ENCODE measurements around the gene ASPN. TPM values are rescaled to one million over a fixed set of nuclear protein-coding genes. Genes with fewer than 3 reads are reported as not detected.

Gene ASPN
- total and polyA plus RNA-seq, 9 of the 15 experiments (the other 6 are each of a cell fraction or from before 2014, with no cell fraction given): 0.03 to 0.07 TPM; not detected in 7

DNA sequence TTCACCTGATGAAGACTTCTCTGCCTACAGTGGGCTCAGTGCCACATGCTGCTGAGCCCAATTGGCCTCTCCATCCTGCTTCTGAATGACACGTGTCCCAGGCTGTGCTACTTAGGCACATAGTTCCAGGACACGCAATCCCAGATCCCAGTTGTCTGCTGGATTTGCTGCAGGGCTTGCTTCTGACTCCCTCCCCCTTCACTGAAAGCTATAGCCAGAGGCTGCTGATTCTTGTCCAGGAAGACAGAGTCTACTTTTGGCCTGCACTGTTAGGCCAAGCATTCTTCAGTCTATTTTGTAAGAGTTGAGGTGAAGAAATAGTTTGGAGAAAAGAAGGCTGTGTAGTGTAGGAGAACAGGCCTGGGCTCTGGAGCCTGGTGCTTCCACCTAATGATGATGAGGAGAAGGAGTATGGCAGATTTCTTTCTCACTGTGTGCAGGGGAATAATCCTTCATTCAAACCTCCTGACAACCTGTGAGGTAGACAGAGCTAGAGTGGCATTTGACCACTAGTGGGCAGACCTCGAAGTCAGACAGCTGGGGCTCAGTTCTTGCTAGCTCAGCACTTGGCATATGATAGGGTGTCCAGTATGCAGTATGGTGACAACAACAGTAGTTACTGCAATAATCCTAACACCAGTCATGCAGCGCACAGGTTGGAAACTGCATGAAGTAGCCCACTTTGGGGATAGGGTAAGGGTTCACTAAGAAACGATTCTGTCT is 19.5 kb upstream of the ASPN start:
- 75% methylated on average over 5 of the region's 5 CpGs for WGBS (ENCODE audit: insufficient coverage, low coverage, missing lambda C conversion rate)
- peak; percentile 96 for ATAC-seq
- intact Hi-C loops (cut with micrococcal nuclease) (no loop called here), in situ Hi-C loops (cut with MboI) (no loop called here)
- POLR2A ChIA-PET: no interaction called here
- peaks cover 4 to 19% of the 10 kb centered on the region in 2 experiments; a peak in 4 of 5 replicates for H3K4me1 ChIP-seq (replicated peaks in 1 of 2; ENCODE audit: control insufficient read depth in 2 of 2, insufficient read depth in 2 of 2, low read length in 2 of 2)
- no peak overlapping the region for H3K4me3 ChIP-seq
- no peak overlapping the region for H3K27ac ChIP-seq (ENCODE audit: extremely low read depth, low read depth, low read length)
- H3K36me3 ChIP-seq (ENCODE audit: control insufficient read depth, insufficient read depth, low read length): no peaks in the 10 kb centered on the region
- no peak overlapping the region for H2AFZ ChIP-seq (ENCODE audit: low read depth, low read length)
- no peaks in the 10 kb centered on the region for H3K27me3 ChIP-seq (ENCODE audit: control insufficient read depth in 2 of 2, insufficient read depth in 2 of 2, low read length in 2 of 2)
- DNase-seq (ENCODE audit: extremely low read depth in 1 of 4, low spot score in 3 of 4): peak; percentile 31 to 51 (median 45)
- FAIRE-seq: peak; percentile 90
- no peaks in the 10 kb centered on the region for H3K9me3 ChIP-seq (replicated peaks; ENCODE audit: control insufficient read depth, insufficient read depth, low read depth, low read length)
- no peak overlapping the region for H3K9ac ChIP-seq (ENCODE audit: insufficient read depth in 1 of 2, low read depth in 2 of 2, low read length in 2 of 2)
- no peaks in the 10 kb centered on the region for H3K9me1 ChIP-seq (ENCODE audit: control insufficient read depth, insufficient read depth, low read length)
- CTCF ChIA-PET (ENCODE audit: low intra/inter-chr PET ratio): no interaction called here
- no peak overlapping the region for H3K4me2 ChIP-seq (ENCODE audit: insufficient read depth, low read length)
- BruUV-seq (replicated peaks): no TSS peak
- H3K79me2 ChIP-seq (ENCODE audit: control insufficient read depth, insufficient read depth, low read length): no peaks in the 10 kb centered on the region
- no peaks in the 10 kb centered on the region for H4K20me1 ChIP-seq (replicated peaks; ENCODE audit: control insufficient read depth, insufficient read depth, low read length)
- peak; percentile 87 for TF ChIP-seq MAFF (IDR thresholded peaks at IDR 0.05; ENCODE audit: low read length)
- no peak for TF ChIP-seq MCM5 (IDR thresholded peaks at IDR 0.05; ENCODE audit: low read depth)
- peak; percentile 90 for TF ChIP-seq C11orf30 (IDR thresholded peaks at IDR 0.05; ENCODE audit: low read depth)
- TF ChIP-seq NCOA6 (IDR thresholded peaks at IDR 0.05): no peak
- TF ChIP-seq ZNF316 (IDR thresholded peaks at IDR 0.05): peak; percentile 93
- no peak for TF ChIP-seq ZNF778 (CRISPR knock-in tag; IDR thresholded peaks at IDR 0.05)
- peak; percentile 93 for TF ChIP-seq MAFK (IDR thresholded peaks at IDR 0.05; ENCODE audit: low read length)
- TF ChIP-seq, protein P1, sequence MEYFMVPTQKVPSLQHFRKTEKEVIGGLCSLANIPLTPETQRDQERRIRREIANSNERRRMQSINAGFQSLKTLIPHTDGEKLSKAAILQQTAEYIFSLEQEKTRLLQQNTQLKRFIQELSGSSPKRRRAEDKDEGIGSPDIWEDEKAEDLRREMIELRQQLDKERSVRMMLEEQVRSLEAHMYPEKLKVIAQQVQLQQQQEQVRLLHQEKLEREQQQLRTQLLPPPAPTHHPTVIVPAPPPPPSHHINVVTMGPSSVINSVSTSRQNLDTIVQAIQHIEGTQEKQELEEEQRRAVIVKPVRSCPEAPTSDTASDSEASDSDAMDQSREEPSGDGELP (CRISPR knock-in tag; IDR thresholded peaks at IDR 0.05; ENCODE audit: borderline replicate concordance): peak; percentile 39; the same call in 1 of the 2 replicates
- TF ChIP-seq MAFG (tag; conservative IDR thresholded peaks at IDR 0.05): peak; percentile 88
- peak in 1 of 2 experiments; percentile 52; a peak in 2 of 4 replicates for TF ChIP-seq RAD21 (CRISPR knock-in tag; conservative IDR thresholded peaks at IDR 0.05 in 1 of 2, IDR thresholded peaks at IDR 0.05 in 1 of 2)
- TF ChIP-seq, protein P2, sequence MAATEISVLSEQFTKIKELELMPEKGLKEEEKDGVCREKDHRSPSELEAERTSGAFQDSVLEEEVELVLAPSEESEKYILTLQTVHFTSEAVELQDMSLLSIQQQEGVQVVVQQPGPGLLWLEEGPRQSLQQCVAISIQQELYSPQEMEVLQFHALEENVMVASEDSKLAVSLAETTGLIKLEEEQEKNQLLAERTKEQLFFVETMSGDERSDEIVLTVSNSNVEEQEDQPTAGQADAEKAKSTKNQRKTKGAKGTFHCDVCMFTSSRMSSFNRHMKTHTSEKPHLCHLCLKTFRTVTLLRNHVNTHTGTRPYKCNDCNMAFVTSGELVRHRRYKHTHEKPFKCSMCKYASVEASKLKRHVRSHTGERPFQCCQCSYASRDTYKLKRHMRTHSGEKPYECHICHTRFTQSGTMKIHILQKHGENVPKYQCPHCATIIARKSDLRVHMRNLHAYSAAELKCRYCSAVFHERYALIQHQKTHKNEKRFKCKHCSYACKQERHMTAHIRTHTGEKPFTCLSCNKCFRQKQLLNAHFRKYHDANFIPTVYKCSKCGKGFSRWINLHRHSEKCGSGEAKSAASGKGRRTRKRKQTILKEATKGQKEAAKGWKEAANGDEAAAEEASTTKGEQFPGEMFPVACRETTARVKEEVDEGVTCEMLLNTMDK (IDR thresholded peaks at IDR 0.05; ENCODE audit: borderline replicate concordance, insufficient read depth, low read depth, low read length, poor library complexity, severe bottlenecking): peak; percentile 40
- no peak for TF ChIP-seq SREBF2 (CRISPR knock-in tag; IDR thresholded peaks at IDR 0.05)
- TF ChIP-seq, protein P3, sequence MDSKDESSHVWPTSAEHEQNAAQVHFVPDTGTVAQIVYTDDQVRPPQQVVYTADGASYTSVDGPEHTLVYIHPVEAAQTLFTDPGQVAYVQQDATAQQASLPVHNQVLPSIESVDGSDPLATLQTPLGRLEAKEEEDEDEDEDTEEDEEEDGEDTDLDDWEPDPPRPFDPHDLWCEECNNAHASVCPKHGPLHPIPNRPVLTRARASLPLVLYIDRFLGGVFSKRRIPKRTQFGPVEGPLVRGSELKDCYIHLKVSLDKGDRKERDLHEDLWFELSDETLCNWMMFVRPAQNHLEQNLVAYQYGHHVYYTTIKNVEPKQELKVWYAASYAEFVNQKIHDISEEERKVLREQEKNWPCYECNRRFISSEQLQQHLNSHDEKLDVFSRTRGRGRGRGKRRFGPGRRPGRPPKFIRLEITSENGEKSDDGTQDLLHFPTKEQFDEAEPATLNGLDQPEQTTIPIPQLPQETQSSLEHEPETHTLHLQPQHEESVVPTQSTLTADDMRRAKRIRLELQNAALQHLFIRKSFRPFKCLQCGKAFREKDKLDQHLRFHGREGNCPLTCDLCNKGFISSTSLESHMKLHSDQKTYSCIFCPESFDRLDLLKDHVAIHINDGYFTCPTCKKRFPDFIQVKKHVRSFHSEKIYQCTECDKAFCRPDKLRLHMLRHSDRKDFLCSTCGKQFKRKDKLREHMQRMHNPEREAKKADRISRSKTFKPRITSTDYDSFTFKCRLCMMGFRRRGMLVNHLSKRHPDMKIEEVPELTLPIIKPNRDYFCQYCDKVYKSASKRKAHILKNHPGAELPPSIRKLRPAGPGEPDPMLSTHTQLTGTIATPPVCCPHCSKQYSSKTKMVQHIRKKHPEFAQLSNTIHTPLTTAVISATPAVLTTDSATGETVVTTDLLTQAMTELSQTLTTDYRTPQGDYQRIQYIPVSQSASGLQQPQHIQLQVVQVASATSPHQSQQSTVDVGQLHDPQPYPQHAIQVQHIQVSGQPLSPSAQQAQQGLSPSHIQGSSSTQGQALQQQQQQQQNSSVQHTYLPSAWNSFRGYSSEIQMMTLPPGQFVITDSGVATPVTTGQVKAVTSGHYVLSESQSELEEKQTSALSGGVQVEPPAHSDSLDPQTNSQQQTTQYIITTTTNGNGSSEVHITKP (IDR thresholded peaks at IDR 0.05; ENCODE audit: partially characterized antibody): no peak

Measured in K562 (cell line).